Heart right ventricle (tissue), 16 donors: ENCODE data around the gene MRC1. TPM values are rescaled to one million over a fixed set of nuclear protein-coding genes. Genes with fewer than 3 reads are reported as not detected.
A peak's percentile ranks its signal among the peaks of the same experiment; 100 is the strongest.

Experiments used
- ATAC-seq, 8 donors: fragments of 200-7000 bp; cut with Tn5 transposase; one replicate each; pipeline ENCODE4 v1.9.1; 2020; ENCODE audit warnings: mild to moderate bottlenecking in 8 of 8, moderate library complexity in 8 of 8, moderate number of reproducible peaks in 1 of 8
- DNase-seq, 2 donors: peaks; one replicate each; pipeline ENCODE4 v3.0.0-alpha.2; 2020
- H3K27ac ChIP-seq, 10 donors: fragments of 200-600 bp; sonication (generic) in 2 of 10; one replicate each; pipeline versions ENCODE4 v1.5.0 to v1.8.0; 2020 to 2022; ENCODE audit warnings: mild to moderate bottlenecking in 3 of 10
- H3K27me3 ChIP-seq, 7 donors: fragments of 200-600 bp; one replicate each; pipeline ENCODE4 v1.8.0; 2021 to 2022; ENCODE audit warnings: mild to moderate bottlenecking in 2 of 7
- H3K36me3 ChIP-seq, 9 donors: fragments of 200-600 bp; sonication (generic) in 1 of 9; one replicate each; pipeline versions ENCODE4 v1.5.0 to v1.8.0; 2020 to 2022; ENCODE audit warnings: mild to moderate bottlenecking in 2 of 9
- H3K4me1 ChIP-seq, 9 donors: fragments of 200-600 bp; sonication (generic) in 1 of 9; one replicate each; pipeline versions ENCODE4 v1.5.0 to v1.8.0; 2020 to 2022; ENCODE audit warnings: mild to moderate bottlenecking in 4 of 9
- H3K4me3 ChIP-seq, 10 donors: fragments of 200-600 bp; sonication (generic) in 2 of 10; one replicate each; pipeline versions ENCODE4 v1.5.0 to v1.8.0; 2020 to 2022; ENCODE audit warnings: mild to moderate bottlenecking in 7 of 10, moderate library complexity in 2 of 10
- H3K9me3 ChIP-seq, 11 donors: fragments of 200-600 bp in 10 of 11; sonication (generic) in 2 of 11; one replicate each; pipeline versions ENCODE4 v1.5.0 to v1.8.0; 2013 to 2022; ENCODE audit warnings: mild to moderate bottlenecking in 2 of 11, control low read depth in 1 of 11, moderate library complexity in 1 of 11
- WGBS, 2 donors: extraction: QIAGEN DNeasy Blood & Tissue Kit; methylation state at CpG; one replicate each; pipeline ENCODE4 v1.1.7; 2013; ENCODE audit warnings: inconsistent platforms in 1 of 2; 5-methylcytosine and 5-hydroxymethylcytosine counted together
- intact Hi-C, 10 donors: fragments of 100-400 bp; cut with DNase I; formaldehyde crosslinking; loops; one replicate each; pipeline versions ENCODE4 v1.11.1 to v1.14.2; 2022
- polyA plus RNA-seq, 2 donors: library from polyadenylated mRNA; stranded (reverse); fragments of 200-250 nt; gene quantifications; one replicate each; pipeline ENCODE4 v1.2.3, GENCODE V29; 2013
- total RNA-seq, 10 donors: library from RNA; stranded (reverse); fragmentation: NEBNext Ultra II Directional in 3 of 10; extraction: Animal tissue kit (Norgen Biotek cat#: 25700) in 3 of 10; gene quantifications; one replicate each; pipeline versions ENCODE4 v1.2.1 to v1.2.4, GENCODE V29; 2021 to 2023
- TF ChIP-seq, protein P1 (sequence below), 9 donors: fragments of 200-600 bp; sonication (generic) in 2 of 9; IDR thresholded peaks; one replicate each; pipeline versions ENCODE4 v1.5.0 to v1.8.0; 2021 to 2022; ENCODE audit warnings: antibody characterized with exemption in 9 of 9, mild to moderate bottlenecking in 5 of 9, moderate library complexity in 1 of 9
- donor health status: Arrhythmogenic right ventricular cardiomyopathy.
- donor health status: ischemic (EF 13 %, LVEDD 7.1; RV severe dilation, severe dysfunction).
- donor health status: healthy with polysubstance abuse.
- donor health status: DM: no; HTN: yes; CAD: no.
- donor health status: DM: no; HTN: no; CAD: no.
- donor health status: ischemic (EF 25% LVEDD 6.9; RV normal size, moderate dysfunction).
- donor health status: ischemic (EF 25% LVEDD 5.7; RV mildly dilated, moderate dysfunction).
- donor health status: healthy.
- donor health status: DM: yes; HTN: yes; CAD: no.
- donor health status: Ischemic cardiomyopathy.
- donor health status: ischemic (EF 35%, LVEDD 5.7; RV mildly dilated, moderate dysfunction).
- donor health status: nonischemic (EF 11% LVEDD 7.7; RV severe dilation, severe dysfunction).
- donor health status: DM: yes; HTN: yes; CAD: no.
- donor health status: PGD.
- donor health status: ischemic (EF 29% LVEDD 5.4; RV normal size, mild dysfunction).
- donor health status: nonischemic (EF 23%, LVEDD 6.1; RV moderate dilation, normal function).

MRC1 gene
- total and polyA plus RNA-seq, 12 donors = 4.1 to 84.0 (median 7.0) TPM

GRCh38 chr10:17789396-17789795 lies 19.8 kb upstream of the MRC1 start:
- Histone ChIP-seq H3K9me3 (no peaks in the 10 kb centered on the region), H3K27me3 (no peaks in the 10 kb centered on the region), H3K4me3 (no peak overlapping the region), H3K36me3 (no peaks in the 10 kb centered on the region), H3K4me1 (peaks cover 0 to 28% (median 0%) of the 10 kb centered on the region in 9 donors), H3K27ac (no peak overlapping the region)
- ATAC-seq (no peak), DNase-seq (no peak)
- WGBS, 2 donors = 94 to 97% methylated on average over 7 of the region's 7 CpGs
- TF ChIP-seq, protein P1, sequence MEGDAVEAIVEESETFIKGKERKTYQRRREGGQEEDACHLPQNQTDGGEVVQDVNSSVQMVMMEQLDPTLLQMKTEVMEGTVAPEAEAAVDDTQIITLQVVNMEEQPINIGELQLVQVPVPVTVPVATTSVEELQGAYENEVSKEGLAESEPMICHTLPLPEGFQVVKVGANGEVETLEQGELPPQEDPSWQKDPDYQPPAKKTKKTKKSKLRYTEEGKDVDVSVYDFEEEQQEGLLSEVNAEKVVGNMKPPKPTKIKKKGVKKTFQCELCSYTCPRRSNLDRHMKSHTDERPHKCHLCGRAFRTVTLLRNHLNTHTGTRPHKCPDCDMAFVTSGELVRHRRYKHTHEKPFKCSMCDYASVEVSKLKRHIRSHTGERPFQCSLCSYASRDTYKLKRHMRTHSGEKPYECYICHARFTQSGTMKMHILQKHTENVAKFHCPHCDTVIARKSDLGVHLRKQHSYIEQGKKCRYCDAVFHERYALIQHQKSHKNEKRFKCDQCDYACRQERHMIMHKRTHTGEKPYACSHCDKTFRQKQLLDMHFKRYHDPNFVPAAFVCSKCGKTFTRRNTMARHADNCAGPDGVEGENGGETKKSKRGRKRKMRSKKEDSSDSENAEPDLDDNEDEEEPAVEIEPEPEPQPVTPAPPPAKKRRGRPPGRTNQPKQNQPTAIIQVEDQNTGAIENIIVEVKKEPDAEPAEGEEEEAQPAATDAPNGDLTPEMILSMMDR (IDR thresholded peaks at IDR 0.05) = no peak
- intact Hi-C loops = no loop called here

GRCh38 chr10:17790651-17791050 lies 18.5 kb upstream of the MRC1 start:
- ATAC-seq (no peak), DNase-seq (no peak)
- H3K9me3 ChIP-seq = no peaks in the 10 kb centered on the region
- H3K27me3 ChIP-seq = no peaks in the 10 kb centered on the region
- H3K4me1 ChIP-seq = peaks cover 0 to 17% (median 0%) of the 10 kb centered on the region in 9 donors
- no peak overlapping the region for H3K27ac ChIP-seq
- WGBS, 2 donors = 84 to 96% methylated on average over 2 of the region's 2 CpGs
- no peak overlapping the region for H3K4me3 ChIP-seq
- no peaks in the 10 kb centered on the region for H3K36me3 ChIP-seq
- intact Hi-C loops = no loop called here
- TF ChIP-seq, protein P1 (IDR thresholded peaks at IDR 0.05) = no peak

DNA sequence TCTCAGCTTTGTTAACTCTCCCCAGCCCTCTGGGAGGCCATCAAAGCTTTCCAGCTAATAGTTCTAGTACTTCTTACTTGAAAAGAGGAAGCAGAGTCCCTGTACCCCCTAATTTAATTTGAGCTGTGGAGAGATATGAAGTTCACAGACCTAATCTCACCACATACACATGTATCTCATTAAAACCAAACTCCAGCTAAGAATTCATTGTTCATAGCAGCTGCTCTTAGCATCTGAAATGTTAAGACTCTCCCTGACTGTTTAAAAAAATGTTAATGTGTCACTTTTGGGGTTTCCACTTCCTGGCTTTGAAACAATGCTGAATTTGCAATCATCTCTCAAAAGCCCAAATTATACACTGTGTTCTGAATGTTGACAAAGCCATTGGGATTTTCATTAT lies 16.2 kb upstream of the MRC1 start:
- no peaks in the 10 kb centered on the region for H3K9me3 ChIP-seq
- no peaks in the 10 kb centered on the region for H3K36me3 ChIP-seq
- H3K27ac ChIP-seq = peak overlapping the region in 1 of 10 donors; percentile 54
- peak in 1 of 8 donors; percentile 24 for ATAC-seq
- TF ChIP-seq, protein P1 (IDR thresholded peaks at IDR 0.05) = no peak
- H3K27me3 ChIP-seq = no peaks in the 10 kb centered on the region
- DNase-seq = no peak
- intact Hi-C loops = no loop called here
- H3K4me3 ChIP-seq = no peak overlapping the region
- peaks cover 0 to 7% (median 0%) of the 10 kb centered on the region in 9 donors for H3K4me1 ChIP-seq

GRCh38 chr10:17793823-17794644 lies 15.1 kb upstream of the MRC1 start:
- ATAC-seq (no peak), DNase-seq (no peak)
- Histone ChIP-seq H3K4me1 (peaks cover 0 to 7% (median 0%) of the 10 kb centered on the region in 9 donors), H3K27ac (peak overlapping the region in 1 of 10 donors; percentile 4), H3K4me3 (no peak overlapping the region), H3K36me3 (no peaks in the 10 kb centered on the region), H3K27me3 (no peaks in the 10 kb centered on the region), H3K9me3 (no peaks in the 10 kb centered on the region)
- TF ChIP-seq, protein P1 (IDR thresholded peaks at IDR 0.05) = no peak
- intact Hi-C loops = no loop called here
- 77 to 82% methylated on average over 6 of the region's 6 CpGs for WGBS, 2 donors
